GM15510 (cell line): ENCODE measurements around the gene NUPR2.

Experiments used
- POLR2A ChIP-seq: IDR thresholded peaks from 3 replicates; pipeline ENCODE4 v1.6.1; 2011; ENCODE audit warnings: borderline replicate concordance; ENCODE audit not compliant: insufficient read length; ENCODE audit errors: extremely low read depth

The NUPR2 gene, protein sequence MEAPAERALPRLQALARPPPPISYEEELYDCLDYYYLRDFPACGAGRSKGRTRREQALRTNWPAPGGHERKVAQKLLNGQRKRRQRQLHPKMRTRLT

DNA sequence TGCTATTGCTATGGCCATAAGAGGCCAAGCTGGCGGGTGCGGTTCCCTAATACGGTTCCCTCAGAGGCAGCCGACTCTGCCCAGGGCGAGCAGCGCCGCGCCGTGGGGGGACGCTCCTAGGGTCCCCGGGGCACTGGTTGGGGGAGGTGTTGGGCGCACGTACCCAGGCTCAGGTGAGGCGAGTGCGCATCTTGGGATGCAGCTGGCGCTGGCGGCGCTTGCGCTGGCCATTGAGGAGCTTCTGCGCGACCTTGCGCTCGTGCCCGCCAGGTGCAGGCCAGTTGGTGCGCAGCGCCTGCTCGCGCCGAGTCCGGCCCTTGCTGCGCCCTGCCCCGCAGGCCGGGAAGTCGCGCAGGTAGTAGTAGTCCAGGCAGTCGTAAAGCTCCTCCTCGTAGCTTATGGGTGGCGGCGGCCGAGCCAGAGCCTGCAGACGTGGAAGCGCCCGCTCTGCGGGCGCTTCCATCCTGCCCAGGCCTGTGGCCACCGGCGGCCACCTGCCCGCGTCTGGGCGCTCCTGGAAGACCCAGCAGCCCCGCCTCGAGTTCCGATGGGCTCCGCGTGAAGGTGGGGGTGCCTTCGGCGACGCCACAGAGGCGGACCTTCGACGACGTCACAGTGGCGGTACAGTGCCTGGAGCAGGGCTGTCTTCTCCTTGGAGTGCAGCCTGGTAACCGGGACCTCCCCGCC is at the start of gene NUPR2:
NUPR2 (minus strand) TSS at position 566 of the 687 bp plus-strand sequence; CDS start at position 463, 103 bp downstream.
- TF ChIP-seq POLR2A, result no peak

DNA sequence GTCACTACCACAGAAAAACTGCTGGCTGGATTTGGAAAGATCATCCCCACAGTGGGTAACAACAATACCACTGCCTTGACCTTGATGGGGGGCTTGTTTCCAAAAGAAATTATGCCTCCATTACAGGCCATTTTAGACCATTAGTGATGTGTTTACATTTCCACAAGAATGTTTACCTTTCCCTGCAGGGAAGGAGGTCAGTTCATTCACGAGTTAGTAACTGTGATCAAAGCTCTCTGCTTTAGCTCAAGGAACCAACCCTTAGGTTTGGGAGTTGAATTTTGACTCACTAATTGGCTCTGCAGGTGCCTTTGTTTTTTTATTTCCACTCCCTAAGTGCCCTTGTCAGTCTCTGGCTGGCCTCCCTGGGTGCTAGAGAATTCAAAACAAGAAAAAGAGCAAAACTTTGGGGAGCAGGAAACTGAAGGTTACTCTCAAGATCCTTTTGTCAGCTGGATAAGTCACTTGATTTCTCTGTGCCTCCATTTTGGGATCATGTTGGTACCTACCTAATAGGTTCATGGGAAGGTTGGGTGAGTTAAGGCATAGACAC is 41.1 kb upstream of the NUPR2 start:
- TF ChIP-seq POLR2A, result no peak

DNA sequence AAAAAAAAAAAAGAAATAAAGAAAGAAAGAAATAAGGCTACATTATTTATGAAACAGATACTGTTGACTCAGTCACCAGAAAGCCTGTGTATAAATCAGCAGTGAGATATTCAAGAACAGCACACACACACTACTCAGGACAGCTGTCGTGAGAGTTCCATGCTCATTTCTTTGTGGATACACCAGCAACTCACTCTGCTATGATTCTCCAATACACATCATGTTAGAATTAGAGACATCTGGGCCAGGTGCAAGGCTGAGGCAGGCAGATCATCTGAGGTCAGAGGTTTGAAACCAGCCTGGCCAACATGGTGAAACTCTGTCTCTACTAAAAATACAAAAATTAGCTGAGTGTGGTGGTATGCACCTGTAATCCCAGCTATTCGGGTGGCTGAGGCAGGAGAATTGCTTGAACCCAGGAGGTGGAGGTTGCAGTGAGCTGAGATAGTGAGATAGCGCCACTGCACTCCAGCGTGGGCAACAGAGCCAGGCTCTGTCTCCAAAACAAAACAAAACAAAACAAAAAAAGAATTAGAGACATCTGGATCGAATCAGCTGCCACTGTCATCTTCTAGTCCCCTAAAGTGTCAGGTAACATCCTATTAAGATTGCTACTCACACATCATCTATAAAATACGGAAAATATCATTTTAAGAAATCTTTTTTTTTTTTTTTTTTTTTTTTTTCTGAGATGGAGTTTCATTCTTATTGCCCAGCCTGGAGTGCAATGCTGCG is 11.2 kb upstream of the NUPR2 start:
- TF ChIP-seq POLR2A, result no peak

DNA sequence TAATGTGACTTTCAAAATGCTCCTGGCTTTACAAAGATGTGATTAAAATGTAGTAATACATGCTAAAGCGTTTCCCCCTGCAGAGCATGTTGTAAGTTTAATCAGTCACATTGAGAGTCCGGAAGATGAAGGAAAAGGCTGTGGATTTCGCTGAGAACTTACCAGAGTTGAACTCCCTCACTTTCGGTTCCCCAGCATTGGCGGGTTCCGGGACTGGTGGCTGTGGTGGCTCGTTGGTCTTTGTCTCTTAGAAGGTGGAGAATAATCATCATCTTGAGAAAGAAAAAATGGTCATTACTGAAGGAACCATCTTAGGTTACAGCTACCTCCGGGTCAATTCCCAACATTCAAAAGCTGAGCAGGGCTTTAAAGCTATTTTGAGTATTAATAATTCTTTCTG is 9.6 kb upstream of the NUPR2 start:
- TF ChIP-seq POLR2A, result no peak

DNA sequence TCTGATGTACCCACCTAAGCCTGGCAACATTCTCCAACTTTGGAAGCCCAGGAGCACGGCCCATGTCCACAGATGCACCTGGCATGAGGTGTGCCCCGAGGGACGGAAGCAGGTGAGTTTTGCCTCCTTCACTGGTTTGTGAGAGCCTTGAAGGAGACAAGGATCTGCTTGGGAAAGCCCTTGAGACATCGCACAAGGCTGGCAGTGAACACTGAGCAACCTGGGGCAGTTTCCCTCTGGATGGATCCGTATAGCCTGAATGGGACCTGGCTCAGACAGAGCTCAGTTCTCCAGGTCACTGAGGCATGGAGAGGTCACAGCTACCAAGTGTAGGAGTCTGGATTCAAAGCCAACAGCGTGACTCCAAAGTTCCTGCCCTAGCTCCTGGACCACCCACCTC is 8.8 kb upstream of the NUPR2 start:
- no peak for TF ChIP-seq POLR2A

DNA sequence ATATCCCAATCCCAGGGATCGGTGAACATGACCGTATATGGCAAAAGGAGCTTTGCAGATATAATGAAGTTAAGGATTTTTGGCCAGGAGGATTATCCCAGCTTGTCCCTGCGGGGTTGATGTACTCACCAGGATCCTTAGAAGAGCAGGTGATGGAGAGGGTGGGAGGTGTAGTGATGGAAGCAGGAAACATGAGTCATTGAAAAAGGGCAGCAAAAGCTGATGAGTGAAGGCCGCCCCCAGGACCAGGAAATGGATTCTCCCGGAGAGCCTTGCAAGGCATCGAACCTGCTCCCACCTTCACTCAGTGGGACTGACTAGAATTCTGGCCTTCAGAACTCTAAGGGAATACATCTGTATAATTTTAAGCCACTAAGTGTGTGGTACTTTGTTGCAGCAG is 5.2 kb upstream of the NUPR2 start:
- TF ChIP-seq POLR2A, result no peak

DNA sequence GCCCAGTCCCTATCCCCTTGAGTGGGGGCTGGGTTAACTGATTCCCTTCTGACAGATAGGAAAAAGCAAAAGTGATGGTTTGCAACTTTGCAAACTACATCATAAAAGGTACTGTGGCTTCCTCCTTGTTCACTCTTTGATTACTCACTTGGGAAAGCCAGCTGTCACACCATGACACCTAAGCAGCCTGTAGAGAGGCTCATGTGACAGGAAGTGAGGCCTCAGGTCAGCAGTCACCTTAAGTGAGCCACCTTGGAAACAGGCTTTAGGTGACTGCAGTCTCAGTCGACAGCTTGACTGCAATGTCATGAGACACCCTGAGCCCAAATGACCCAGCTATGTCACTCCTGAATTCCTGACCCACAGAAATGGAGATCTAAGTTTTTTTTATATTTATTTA is 5.6 kb downstream of the NUPR2 start:
- TF ChIP-seq POLR2A, result no peak

DNA sequence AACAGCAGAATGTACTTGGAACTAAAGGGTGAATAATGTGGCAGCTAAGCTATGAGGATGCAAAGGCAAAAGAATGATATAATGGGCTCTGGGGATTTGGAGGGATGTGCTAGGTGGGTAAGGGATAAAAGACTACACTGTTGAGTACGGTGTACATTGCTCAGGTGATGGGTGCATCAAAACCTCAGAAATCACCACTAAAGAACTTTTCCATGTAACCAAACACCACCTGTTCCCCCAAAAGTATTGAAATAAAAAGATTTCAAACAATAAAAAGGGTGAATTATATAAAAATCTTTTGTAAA is 8.3 kb downstream of the NUPR2 start:
- no peak for TF ChIP-seq POLR2A

DNA sequence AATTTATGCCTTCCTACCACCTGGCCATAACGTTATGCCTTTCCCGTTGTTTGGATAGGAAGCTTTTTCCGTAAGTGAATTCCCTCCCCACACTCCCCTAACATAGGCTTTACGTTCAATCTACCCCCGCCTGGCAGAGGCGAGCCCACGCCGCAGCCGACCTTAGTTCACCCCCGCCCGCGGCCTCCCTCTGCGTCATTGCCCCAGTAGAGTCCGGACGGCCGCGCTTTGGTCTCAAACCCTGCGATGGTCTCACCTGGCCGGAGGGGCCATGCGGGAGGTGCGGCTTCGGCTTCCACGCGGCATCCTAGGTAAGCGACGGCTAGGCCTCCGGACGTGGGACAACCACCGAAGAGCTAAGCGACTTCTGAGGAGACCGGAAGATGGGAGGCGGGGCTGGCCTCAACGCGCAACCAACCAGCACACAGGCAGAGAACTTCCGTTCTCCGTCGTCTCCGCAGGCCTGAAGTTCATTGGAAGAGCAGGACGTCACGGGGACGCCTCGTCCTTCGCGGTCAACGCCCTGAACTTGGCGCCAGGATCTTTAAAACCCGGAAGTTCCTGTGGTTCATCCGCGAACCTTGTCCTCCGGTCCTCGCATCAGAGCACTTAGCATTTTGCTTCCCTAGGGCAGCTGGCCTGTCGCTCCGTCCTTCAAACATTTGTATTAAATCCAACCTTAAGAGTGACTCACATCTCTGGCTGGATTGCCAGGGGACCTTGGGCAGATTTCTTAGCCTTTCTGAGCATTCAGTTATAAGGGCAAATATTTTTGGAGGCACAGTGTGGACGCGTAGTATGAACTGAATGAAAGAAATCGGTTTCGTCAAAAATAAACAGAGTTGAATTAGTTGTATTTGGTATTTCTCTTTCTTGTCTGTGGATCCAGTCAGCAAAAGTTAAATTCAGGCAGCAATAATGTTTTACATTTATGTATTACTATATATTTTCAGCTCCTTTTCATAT is 9.8 kb downstream of the NUPR2 start, which contains the start of gene CHCHD2:
CHCHD2 (minus strand) TSS at position 369 of the 966 bp plus-strand sequence; CDS start at position 306, 63 bp downstream.
- peak; percentile 73 for TF ChIP-seq POLR2A

DNA sequence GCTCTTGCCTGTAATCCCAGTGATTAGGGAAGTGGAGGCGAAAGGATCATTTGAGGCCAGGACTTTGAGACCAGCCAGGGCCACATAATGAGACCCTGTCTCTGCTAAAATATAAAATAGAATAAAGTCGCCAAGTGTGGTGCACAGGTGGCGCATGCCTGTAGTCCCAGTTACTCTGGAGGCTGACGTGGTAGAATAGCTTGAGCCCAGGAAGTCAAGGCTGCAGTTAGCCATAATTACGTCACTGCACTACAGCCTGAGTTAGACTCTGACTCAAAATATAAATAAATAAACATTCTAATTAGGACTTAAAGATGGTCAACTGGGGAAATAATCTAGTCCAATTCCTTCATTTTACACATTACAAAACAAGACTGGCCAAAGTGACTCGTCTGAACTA is 10.7 kb downstream of the NUPR2 start:
- no peak for TF ChIP-seq POLR2A

DNA sequence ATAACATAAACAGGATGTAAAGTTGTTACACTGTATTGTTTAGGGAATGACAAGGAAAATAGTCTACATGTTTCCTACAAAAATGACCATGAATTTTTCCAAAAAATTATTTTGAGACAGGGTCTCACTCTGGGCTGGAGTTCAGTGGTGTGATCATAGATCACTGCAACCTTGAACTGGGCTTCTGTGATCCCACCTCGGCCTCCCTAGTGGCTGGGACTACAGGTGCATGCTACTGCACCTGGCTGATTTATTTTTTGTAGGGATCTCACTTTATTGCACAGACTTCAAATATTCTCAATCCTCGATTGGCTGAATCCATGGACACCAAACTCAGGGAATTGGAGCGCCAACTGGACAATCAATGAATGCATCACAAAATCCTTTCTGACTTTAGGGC is 16.6 kb downstream of the NUPR2 start:
- no peak for TF ChIP-seq POLR2A

DNA sequence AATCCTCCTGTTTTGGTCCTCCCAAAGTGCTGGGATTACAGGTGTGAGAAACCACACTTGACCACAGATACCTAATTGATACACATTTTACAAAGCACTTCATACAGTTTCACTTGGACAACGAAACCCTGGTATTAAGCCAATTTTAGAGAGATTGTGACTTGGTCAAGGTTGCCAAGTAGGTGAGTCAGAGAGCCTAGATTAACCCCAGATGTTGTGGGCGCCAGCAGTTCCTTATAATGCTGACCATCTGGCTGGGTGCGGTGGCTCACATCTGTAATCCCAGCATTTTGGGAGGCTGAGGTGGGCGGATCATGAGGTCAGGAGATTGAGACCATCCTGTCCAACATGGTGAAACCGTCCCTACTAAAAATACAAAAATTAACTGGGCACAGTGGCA is 18.5 kb downstream of the NUPR2 start:
- no peak for TF ChIP-seq POLR2A

DNA sequence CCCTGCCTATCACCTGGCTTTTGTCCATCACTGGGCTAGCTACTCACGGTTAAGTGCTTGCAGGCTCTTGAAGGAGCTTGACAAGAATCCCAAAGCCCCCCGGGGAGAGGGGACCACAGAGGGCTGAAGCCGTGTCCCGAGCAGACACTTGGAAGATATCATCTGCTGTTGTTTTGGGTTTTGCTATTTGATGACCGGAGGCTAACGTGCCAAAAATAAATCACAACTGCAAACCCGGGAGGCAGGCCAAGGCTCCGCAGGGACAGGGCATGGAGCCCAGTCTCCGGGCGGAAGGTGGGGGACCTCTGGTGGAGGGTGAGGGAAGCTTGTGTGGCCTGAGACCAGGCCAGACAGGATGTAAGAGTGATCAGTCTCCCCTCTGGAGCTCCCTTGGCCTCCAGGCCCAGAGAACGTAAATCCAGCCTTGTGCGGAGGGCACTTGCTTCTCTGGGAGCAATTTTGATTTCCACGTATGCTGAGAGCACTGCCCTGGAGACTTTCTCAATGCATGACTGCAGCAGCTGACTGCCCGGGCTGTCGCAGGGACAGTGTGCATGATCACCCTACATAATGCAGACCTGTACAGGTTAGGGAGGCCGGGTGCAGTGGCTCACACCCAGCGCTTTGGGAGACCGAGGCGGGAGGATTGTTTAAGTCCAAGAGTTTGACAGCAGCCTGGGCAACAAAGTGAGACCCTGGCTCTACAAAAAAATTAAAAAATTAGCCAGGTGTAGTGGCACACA is 23.3 kb downstream of the NUPR2 start, which contains the start of gene PHKG1:
PHKG1 (minus strand) TSS at position 164 of the 743 bp plus-strand sequence. CDS start 4,011 bp downstream, outside the sequence.
- no peak for TF ChIP-seq POLR2A

DNA sequence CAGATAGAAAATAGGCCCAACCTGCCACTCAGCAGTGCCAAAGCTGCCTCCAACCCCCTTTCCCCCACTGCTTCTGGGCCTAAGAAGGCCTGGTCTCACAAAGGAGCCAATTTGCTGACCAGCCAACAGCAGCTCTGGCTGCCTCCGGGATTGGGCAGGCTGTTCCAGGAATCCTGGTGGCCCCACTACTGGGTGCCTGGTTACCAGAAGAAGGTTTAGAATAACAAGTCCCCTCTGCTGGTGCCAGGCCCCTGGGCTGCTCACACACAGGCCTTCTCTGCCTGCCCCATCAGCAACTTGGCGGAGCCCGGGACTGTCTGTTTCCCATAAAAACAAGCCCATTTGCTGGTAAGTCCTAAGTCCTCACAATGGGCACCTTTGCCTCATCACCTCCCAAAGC is 24.6 kb downstream of the NUPR2 start:
- TF ChIP-seq POLR2A, result no peak
